HG02885 (cell line): ENCODE data around the gene AGT.
"Not testable (repeated sequence)": the region's sequence is repeated elsewhere in the genome, so short reads cannot be mapped to it uniquely, and the experiment has no call there.

Experiments used
- ATAC-seq: cut with Tn5 transposase; IDR thresholded peaks from one replicate; pipeline ENCODE4 v1.9.1; 2021; ENCODE audit warnings: mild to moderate bottlenecking; ENCODE audit not compliant: unreplicated experiment, poor library complexity

The AGT gene

DNA sequence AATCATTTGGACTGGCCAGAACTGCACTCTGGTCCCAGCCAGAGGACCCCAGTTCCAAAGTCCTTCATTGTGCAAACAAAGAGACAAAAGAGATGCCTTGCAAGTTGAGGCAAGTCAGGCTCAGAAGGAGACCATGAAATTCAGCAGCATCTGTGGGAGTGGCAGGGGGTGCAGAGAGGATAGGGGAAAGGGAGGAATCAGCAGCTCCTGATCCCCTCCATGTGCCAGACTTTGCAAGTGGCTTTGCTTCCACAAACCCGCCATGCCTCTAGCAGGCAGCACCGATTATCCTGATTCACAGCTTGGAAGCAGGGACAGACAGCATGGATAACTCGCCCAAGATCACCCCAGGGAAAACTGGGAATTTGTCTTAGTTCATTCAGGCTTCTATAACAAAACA lies 31.1 kb upstream of the AGT start:
- ATAC-seq: no peak

DNA sequence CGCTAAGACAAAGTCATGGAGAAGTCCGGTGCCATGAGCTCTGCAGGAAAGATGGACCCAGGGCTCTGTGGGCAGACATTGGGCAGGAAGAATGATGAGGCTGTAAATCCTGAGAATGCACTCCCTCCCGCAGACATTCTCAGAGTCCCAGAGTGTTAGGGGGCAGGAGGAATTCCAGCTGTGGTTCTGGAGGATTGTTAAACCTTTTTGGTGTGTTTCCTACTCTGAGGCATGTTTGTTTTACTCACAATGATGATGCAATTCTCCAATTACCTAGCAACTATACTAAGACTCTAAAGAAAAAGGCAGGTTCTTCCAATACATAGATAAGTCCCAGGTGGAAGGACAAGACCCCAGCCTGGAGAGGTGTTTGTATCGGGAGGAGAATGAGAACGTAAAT lies 30.5 kb upstream of the AGT start:
- ATAC-seq: no peak

DNA sequence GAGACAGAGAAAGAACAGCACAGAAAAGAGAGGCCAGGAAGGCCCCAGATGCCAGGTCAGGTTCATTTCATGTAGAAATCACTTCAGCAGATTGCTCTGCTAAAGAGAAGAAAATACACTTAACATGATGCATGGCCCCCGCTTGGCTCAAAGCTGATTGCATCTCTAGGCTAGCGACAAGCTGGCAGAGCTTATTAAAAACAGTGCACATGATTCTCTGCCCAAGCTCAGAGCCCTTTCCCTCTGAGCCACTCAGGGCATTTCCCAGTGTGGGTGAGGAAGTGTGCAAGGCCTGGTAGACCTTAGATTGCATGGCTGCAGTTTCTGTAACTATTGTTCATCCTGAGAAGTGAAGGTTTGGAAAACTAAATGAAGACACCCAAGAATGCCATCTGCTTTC lies 30.0 kb upstream of the AGT start:
- no peak for ATAC-seq

DNA sequence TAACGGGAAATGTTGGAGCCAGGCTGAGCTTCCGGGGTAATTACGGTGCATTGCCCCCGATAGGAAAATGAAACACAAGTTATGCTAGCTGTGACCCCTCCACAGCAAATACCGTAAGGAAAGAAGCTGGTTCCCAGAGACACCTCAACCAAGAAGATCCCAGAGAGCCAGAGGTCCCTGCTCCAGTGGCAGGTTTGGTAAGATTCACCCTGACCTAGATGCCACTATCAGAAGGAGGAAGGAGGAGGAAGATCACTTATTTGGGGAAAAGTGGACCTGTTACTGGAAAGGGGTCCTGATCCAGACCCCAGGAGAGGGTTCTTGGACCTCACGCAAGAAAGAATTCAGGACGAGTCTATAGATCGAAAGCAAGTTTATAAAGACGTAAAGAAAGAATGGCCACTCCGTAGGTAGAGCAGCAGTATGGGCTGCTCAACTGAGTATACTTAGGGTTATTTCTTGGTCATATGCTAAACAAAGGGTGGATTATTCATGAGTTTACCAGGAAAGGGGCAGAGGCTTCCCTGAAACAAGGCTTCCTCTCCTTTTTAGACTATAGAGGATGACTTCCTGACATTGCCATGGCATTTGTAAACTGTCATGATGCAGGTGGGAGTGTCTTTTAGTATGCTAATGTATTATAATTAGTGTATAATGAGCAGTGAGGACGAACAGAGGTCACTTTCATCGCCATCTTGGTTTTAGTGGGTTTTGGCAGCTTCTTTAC lies 25.8 kb upstream of the AGT start:
- no peak for ATAC-seq

- ATAC-seq: no peak
These were observed 23.8 kb upstream of the AGT start for GRCh38 chr1:230737622-230738262.

- ATAC-seq: no peak
These were observed 21.5 kb upstream of the AGT start for GRCh38 chr1:230735447-230735846.

DNA sequence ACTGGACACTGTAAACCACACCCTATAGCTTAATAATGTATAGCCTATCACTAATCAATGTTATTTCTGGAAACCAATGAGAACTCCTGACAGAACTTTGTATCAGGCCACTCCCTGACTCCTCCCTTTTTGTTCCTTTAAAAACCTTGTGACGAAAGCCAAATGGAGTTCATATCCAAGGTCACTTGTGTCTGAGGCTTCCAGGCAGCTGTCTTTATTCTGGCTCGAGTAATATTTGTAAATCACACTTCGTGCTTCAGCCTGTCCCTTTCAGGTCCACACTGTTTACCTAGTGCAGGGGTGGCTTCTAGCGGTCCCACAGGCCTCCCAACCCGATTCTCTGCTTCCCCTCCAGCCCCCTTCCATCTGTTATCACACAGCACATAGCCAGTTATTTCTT lies 17.1 kb upstream of the AGT start:
- ATAC-seq: no peak

- no peak for ATAC-seq
These were observed 14.9 kb upstream of the AGT start for GRCh38 chr1:230728710-230729392.

GRCh38 chr1:230725256-230726012 lies 11.5 kb upstream of the AGT start:
- ATAC-seq: no peak

DNA sequence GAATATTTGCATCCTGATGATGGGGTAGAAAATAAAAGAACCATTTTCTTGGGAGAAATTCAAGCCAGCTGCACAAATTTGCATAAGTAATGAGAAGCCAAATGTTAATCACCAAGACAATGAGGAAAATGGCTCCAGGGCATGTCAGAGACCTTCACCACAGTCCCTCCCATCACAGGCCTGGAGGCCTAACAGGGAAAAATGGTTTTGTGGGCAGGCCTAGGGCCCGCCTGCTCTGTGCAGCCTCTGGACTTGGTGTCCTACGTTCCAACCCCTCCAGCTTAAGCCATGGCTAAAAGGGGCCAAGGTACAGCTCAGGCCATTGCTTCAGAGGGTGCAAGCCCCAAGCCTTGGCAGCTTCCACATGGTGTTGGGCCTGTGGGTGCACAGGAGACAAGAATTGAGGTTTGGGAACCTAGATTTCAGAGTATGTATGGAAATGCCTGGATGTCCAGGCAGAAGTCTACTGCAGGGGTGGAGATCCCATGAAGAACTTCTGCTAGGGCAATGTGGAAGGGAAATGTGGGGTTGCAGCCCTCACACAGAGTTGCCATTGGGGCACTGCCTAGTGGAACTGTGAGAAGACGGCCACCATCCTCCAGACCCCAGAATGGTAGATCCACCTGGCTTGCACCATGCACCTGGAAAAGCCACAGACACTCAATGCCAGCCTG lies 8.1 kb upstream of the AGT start:
- not testable (repeated sequence) for ATAC-seq

- ATAC-seq: no peak
These were observed 3.3 kb upstream of the AGT start for GRCh38 chr1:230717251-230717650.

- ATAC-seq: not testable (repeated sequence)
These were observed 2.5 kb upstream of the AGT start for GRCh38 chr1:230716453-230716852.

GRCh38 chr1:230715510-230715909 lies 1.6 kb upstream of the AGT start:
- no peak for ATAC-seq

DNA sequence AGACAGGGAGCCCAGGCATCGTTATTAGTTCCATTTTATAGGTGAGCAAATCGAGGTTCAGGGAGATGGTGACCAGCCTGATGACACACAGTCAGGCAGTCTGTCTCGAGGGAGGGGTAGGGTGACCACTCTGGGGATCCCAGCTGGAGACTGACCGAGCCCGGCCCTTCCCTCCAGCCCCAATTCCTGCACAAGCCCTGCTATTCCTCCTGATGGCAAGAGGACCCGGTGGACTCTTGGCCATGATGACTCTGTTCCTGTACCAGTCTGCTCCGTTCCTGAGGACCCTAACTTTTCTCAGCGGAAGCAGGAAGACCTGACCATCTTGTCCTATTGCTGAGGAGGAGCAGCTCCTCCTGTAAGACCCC lies 391 bp downstream of the AGT start:
- no peak for ATAC-seq

DNA sequence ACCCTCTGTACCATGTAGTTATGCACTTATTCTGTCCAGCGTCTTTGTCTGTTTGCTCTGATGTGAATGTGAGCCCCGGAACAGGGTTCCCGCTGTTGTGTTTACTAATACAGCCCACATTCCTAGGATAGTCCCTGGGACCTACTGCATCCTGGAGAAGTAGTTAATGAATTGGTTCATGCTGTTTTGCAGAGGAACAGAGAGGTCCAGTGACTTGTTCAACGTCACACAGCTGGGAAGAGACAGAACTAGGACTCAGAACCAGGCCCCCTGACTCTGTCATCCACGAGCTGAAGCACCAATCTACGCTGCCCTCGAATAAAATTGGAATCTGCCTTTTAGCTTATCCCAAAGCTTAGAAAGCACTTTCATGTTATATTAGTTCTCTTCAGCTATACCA lies 784 bp downstream of the AGT start:
- ATAC-seq: no peak

GRCh38 chr1:230712470-230712942 lies 1.4 kb downstream of the AGT start:
- no peak for ATAC-seq

GRCh38 chr1:230711245-230711644 lies 2.7 kb downstream of the AGT start:
- no peak for ATAC-seq

- no peak for ATAC-seq
These were observed 3.4 kb downstream of the AGT start for GRCh38 chr1:230710543-230710904.

- no peak for ATAC-seq
These were observed 4.0 kb downstream of the AGT start for GRCh38 chr1:230709619-230710542.
